Osteocyte (in vitro differentiated cells): ENCODE measurements around the gene CTNNBIP1. TPM values are rescaled to one million over a fixed set of nuclear protein-coding genes. Genes with fewer than 3 reads are reported as not detected.

ENCODE experiments used
- DNase-seq: peaks from one replicate; pipeline ENCODE4 v3.0.0; 2021; ENCODE audit warnings: mixed read lengths; ENCODE audit not compliant: unreplicated experiment; ENCODE audit errors: extremely low spot score
- H3K27ac Mint-ChIP-seq: one replicate; pipeline ENCODE4 v1.8.0; 2021; ENCODE audit warnings: mild to moderate bottlenecking, mixed read lengths; ENCODE audit not compliant: unreplicated experiment
- H3K27me3 Mint-ChIP-seq: one replicate; pipeline ENCODE4 v1.8.0; 2021; ENCODE audit warnings: mixed read lengths; ENCODE audit not compliant: unreplicated experiment
- H3K36me3 Mint-ChIP-seq: one replicate; pipeline ENCODE4 v1.8.0; 2021; ENCODE audit warnings: mixed read lengths; ENCODE audit not compliant: unreplicated experiment
- H3K4me1 Mint-ChIP-seq: one replicate; pipeline ENCODE4 v1.8.0; 2021; ENCODE audit warnings: mixed read lengths; ENCODE audit not compliant: unreplicated experiment
- H3K4me3 Mint-ChIP-seq: one replicate; pipeline ENCODE4 v1.8.0; 2021; ENCODE audit warnings: mild to moderate bottlenecking, moderate library complexity, mixed read lengths; ENCODE audit not compliant: unreplicated experiment
- H3K9me3 Mint-ChIP-seq: one replicate; pipeline ENCODE4 v1.8.0; 2021; ENCODE audit warnings: mixed read lengths; ENCODE audit not compliant: unreplicated experiment
- CTCF ChIP-seq: fragments of 200-600 bp; sonication (generic); IDR thresholded peaks from 2 replicates; pipeline ENCODE4 v1.5.0; 2021; ENCODE audit warnings: antibody characterized with exemption, mild to moderate bottlenecking, moderate library complexity
- total RNA-seq: library from RNA; stranded (reverse); gene quantifications from 2 replicates; pipeline ENCODE4 v1.2.1, GENCODE V29; 2021

Gene CTNNBIP1
- total RNA-seq, 1 donor from 2014 or later: 27.6 TPM

GRCh38 chr1:9826087-9826486 is 84.0 kb downstream of the CTNNBIP1 start:
- Mint-ChIP-seq H3K27ac (peak overlapping the region; percentile 83), H3K36me3 (no peaks in the 10 kb centered on the region), H3K9me3 (no peaks in the 10 kb centered on the region), H3K4me1 (peaks cover 37% of the 10 kb centered on the region), H3K27me3 (no peaks in the 10 kb centered on the region), H3K4me3 (no peak overlapping the region)
- no peak for DNase-seq
- no peak for TF ChIP-seq CTCF

- DNase-seq: no peak
- H3K4me3 Mint-ChIP-seq: peak overlapping the region; percentile 55
- no peaks in the 10 kb centered on the region for H3K27me3 Mint-ChIP-seq
- H3K27ac Mint-ChIP-seq: peak overlapping the region; percentile 83
- TF ChIP-seq CTCF: no peak
- no peaks in the 10 kb centered on the region for H3K9me3 Mint-ChIP-seq
- H3K36me3 Mint-ChIP-seq: no peaks in the 10 kb centered on the region
- H3K4me1 Mint-ChIP-seq: peaks cover 40% of the 10 kb centered on the region
These were observed 84.7 kb downstream of the CTNNBIP1 start for GRCh38 chr1:9825093-9826074.

GRCh38 chr1:9824702-9825089 is 85.4 kb downstream of the CTNNBIP1 start:
- H3K27ac Mint-ChIP-seq: peak overlapping the region; percentile 83
- TF ChIP-seq CTCF: no peak

GRCh38 chr1:9823943-9824701 is 85.9 kb downstream of the CTNNBIP1 start, which contains the start of gene CLSTN1:
TSS of gene CLSTN1 (minus strand) at chr1:9823965. CDS start at chr1:9823733, 232 bp downstream.
- TF ChIP-seq CTCF: no peak
- no peaks in the 10 kb centered on the region for H3K27me3 Mint-ChIP-seq

More at GRCh38 chr1:9824702-9825089, 85.4 kb downstream of the CTNNBIP1 start:
- Mint-ChIP-seq H3K4me1 (peaks cover 44% of the 10 kb centered on the region), H3K4me3 (peak overlapping the region; percentile 75), H3K9me3 (no peaks in the 10 kb centered on the region), H3K27me3 (no peaks in the 10 kb centered on the region), H3K36me3 (no peaks in the 10 kb centered on the region)
- DNase-seq: no peak

GRCh38 chr1:9823693-9823942 is 86.5 kb downstream of the CTNNBIP1 start:
- Mint-ChIP-seq H3K27me3 (no peaks in the 10 kb centered on the region), H3K36me3 (no peaks in the 10 kb centered on the region), H3K27ac (no peak overlapping the region), H3K9me3 (no peaks in the 10 kb centered on the region), H3K4me1 (peaks cover 48% of the 10 kb centered on the region), H3K4me3 (peak overlapping the region; percentile 45)
- no peak for TF ChIP-seq CTCF
- DNase-seq: no peak

More at GRCh38 chr1:9823943-9824701, 85.9 kb downstream of the CTNNBIP1 start, which contains the start of gene CLSTN1:
- no peaks in the 10 kb centered on the region for H3K36me3 Mint-ChIP-seq
- H3K27ac Mint-ChIP-seq: peak within 1 kb of the TSS; percentile 84
- peak within 1 kb of the TSS; percentile 93 for H3K4me3 Mint-ChIP-seq
- H3K4me1 Mint-ChIP-seq: peaks cover 47% of the 10 kb centered on the region
- no peaks in the 10 kb centered on the region for H3K9me3 Mint-ChIP-seq
- DNase-seq: peak; percentile 96
